Ovary (tissue), 9 donors: ENCODE data around the gene DLX3. TPM values are rescaled to one million over a fixed set of nuclear protein-coding genes. Genes with fewer than 3 reads are reported as not detected.
A peak's percentile ranks its signal among the peaks of the same experiment; 100 is the strongest.

Source experiments
- DNase-seq, 5 donors: peaks; one replicate each; pipeline ENCODE4 v3.0.0-alpha.2; 2019 to 2020
- H3K27ac ChIP-seq, 2 donors: fragments of 200-600 bp; one replicate each; pipeline versions ENCODE4 v1.5.1 to v1.8.0; 2019 to 2022
- H3K27me3 ChIP-seq: fragments of 200-600 bp; one replicate; pipeline ENCODE4 v1.8.0; 2022
- H3K36me3 ChIP-seq: fragments of 200-600 bp; sonication (generic); one replicate; pipeline ENCODE4 v1.5.1; 2019
- H3K4me1 ChIP-seq: one replicate; pipeline ENCODE4 v1.8.1; 2013; ENCODE audit warnings: mild to moderate bottlenecking, moderate library complexity; ENCODE audit not compliant: insufficient read depth
- H3K4me3 ChIP-seq: fragments of 200-600 bp; sonication (generic); one replicate; pipeline ENCODE4 v1.5.1; 2017
- H3K9me3 ChIP-seq, 2 donors: fragments of 200-600 bp in 1 of 2; sonication (generic) in 1 of 2; one replicate each; pipeline versions ENCODE4 v1.5.1 to v1.8.1; 2013 to 2019; ENCODE audit warnings: mild to moderate bottlenecking in 1 of 2, moderate library complexity in 1 of 2
- EP300 ChIP-seq: sonication (generic); formaldehyde crosslinking; IDR thresholded peaks from one replicate; pipeline ENCODE4 v1.6.1; 2017; ENCODE audit warnings: antibody characterized with exemption
- POLR2A ChIP-seq: fragments of 450-650 bp; IDR thresholded peaks from one replicate; pipeline ENCODE4 v1.6.1; 2017; ENCODE audit warnings: antibody characterized with exemption, mild to moderate bottlenecking, moderate library complexity
- WGBS, 3 donors: extraction: QIAGEN DNeasy Blood & Tissue Kit in 1 of 3; methylation state at CpG; one replicate each; pipeline versions ENCODE4 v1.1.5 to v1.1.7; 2013 to 2017; 5-methylcytosine and 5-hydroxymethylcytosine counted together
- intact Hi-C, 4 donors: fragments of 100-400 bp; cut with DNase I; formaldehyde crosslinking; loops; one replicate each; pipeline versions ENCODE4 v1.11.0 to v1.15.1; 2022 to 2023
- polyA plus RNA-seq, 2 donors: library from polyadenylated mRNA; stranded (reverse); fragments of 200-250 nt in 1 of 2; fragments of 350-450 nt in 1 of 2; fragmentation: Illumina TruSeq in 1 of 2; extraction: RNeasy Lipid Tissue Mini Kit (QIAGEN cat#74804) in 1 of 2; gene quantifications; one replicate each; pipeline ENCODE4 v1.2.3, GENCODE V29; 2013 to 2014
- total RNA-seq, 7 donors: library from RNA; depleted of rRNA in 2 of 7; stranded (reverse); fragments of >200 nt in 2 of 7; fragmentation: NEBNext Ultra II Directional in 3 of 7; extraction: Animal tissue kit (Norgen Biotek cat#: 25700) in 3 of 7; gene quantifications; one replicate each; pipeline versions ENCODE4 v1.1.0 to v1.2.4, GENCODE V29; 2016 to 2023
- TF ChIP-seq, protein P1 (sequence below), 3 donors: fragments of 450-650 bp in 2 of 3; fragments of 200-600 bp in 1 of 3; IDR thresholded peaks; one replicate each; pipeline versions ENCODE4 v1.5.1 to v1.8.0; 2016 to 2022; ENCODE audit warnings: antibody characterized with exemption in 3 of 3, mild to moderate bottlenecking in 1 of 3
- donor health status: DM: no; HTN: no; CAD: no; lungs with moderate emphysema.
- donor health status: DM: no; HTN: no; CAD: no.
- donor health status: Bipolar disorder and iron deficiency.
- donor health status: DM: yes; HTN: yes; CAD: no.
- donor health status: DM: no; HTN: no; CAD: no.
- donor health status: DM: yes; HTN: yes; CAD: no.

DLX3 gene
- total and polyA plus RNA-seq, 9 donors = 0.10 to 1.3 (median 0.28) TPM; not detected in 1

DNA sequence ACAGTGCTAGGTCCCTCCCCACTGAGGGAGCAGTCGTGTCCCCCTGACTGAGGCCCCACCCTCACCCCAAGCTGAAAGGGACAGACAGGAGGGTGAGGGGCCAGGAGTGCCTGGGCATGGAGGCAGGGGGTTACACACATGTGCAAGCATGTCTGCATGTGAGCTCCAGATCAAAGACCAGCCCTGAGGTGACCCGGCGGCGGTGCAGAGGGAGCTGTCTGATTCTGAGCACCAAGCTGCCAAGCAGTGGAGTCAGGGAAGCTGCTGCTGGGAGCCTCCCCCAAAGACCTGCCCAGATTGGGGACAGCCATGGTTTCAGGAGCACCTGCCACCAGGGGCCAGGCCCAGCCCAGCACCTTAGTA, 5.5 kb downstream of the DLX3 start:
- H3K36me3 ChIP-seq = no peaks in the 10 kb centered on the region
- H3K4me1 ChIP-seq = peaks cover 6% of the 10 kb centered on the region
- H3K9me3 ChIP-seq = no peaks in the 10 kb centered on the region
- intact Hi-C loops = loop anchor here in 1 of 4 donors (10.0 kb wide), 1 partner anchor 285 kb away; the partner anchor contains the start of gene SLC35B1
- 60 to 71% (median 63%) methylated on average over 4 of the region's 4 CpGs for WGBS, 3 donors
- H3K4me3 ChIP-seq = no peak overlapping the region
- DNase-seq = peak in 1 of 5 donors; percentile 30
- H3K27ac ChIP-seq = no peak overlapping the region
- TF ChIP-seq, protein P1, sequence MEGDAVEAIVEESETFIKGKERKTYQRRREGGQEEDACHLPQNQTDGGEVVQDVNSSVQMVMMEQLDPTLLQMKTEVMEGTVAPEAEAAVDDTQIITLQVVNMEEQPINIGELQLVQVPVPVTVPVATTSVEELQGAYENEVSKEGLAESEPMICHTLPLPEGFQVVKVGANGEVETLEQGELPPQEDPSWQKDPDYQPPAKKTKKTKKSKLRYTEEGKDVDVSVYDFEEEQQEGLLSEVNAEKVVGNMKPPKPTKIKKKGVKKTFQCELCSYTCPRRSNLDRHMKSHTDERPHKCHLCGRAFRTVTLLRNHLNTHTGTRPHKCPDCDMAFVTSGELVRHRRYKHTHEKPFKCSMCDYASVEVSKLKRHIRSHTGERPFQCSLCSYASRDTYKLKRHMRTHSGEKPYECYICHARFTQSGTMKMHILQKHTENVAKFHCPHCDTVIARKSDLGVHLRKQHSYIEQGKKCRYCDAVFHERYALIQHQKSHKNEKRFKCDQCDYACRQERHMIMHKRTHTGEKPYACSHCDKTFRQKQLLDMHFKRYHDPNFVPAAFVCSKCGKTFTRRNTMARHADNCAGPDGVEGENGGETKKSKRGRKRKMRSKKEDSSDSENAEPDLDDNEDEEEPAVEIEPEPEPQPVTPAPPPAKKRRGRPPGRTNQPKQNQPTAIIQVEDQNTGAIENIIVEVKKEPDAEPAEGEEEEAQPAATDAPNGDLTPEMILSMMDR (IDR thresholded peaks at IDR 0.05) = no peak
- TF ChIP-seq EP300 (no peak), POLR2A (no peak)
- H3K27me3 ChIP-seq = peaks cover 1% of the 10 kb centered on the region

DNA sequence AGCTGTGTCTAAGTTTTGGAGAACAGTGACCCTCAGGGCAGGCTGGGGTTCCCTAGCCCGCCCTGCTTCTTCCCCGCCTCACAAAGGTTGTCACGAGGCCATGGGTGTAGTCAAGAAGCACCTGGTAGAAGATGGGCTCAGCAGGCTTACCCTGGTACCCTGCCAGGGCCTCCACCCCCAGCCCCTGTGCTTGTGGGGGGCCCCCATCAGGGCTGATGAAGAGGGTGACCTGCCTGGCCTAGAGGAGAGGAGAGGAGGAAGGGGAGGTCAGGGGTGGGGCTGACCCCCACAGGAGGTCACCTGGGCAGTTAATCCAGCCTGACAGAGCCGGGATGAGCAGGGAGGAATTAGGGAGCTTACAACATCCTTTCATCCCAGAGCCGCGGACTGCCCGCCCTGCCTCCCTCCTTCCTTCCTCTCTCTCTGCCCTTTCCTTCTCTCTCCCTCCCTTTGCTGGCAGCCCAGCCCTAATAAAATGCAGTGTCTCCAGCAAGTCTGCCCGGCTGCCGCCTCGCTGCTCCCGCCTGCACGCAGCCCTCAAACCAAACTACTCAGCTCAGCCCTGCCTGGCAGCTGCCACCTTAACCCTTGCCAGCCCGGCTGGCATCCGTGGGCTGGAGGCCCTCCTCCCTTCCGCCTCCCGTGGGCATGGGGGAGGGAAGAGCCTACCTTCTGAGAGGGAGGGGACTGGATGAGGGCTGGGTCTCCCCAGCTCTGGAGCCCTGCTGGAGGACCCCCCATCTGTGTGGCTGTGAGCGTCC, 7.2 kb downstream of the DLX3 start:
- Histone ChIP-seq H3K27me3 (no peaks in the 10 kb centered on the region), H3K9me3 (no peaks in the 10 kb centered on the region), H3K36me3 (no peaks in the 10 kb centered on the region), H3K4me3 (no peak overlapping the region), H3K4me1 (peaks cover 3% of the 10 kb centered on the region), H3K27ac (no peak overlapping the region)
- WGBS, 3 donors = 8 to 13% (median 12%) methylated on average over 16 to 17 of the region's 17 CpGs
- DNase-seq = peak in 2 of 5 donors; percentile 12 to 42
- TF ChIP-seq, protein P1 (IDR thresholded peaks at IDR 0.05) = no peak
- TF ChIP-seq EP300 (no peak), POLR2A (no peak)
- intact Hi-C loops = loop anchor here in 1 of 4 donors (10.0 kb wide), 1 partner anchor 283 kb away; the partner anchor contains the start of gene SLC35B1

DNA sequence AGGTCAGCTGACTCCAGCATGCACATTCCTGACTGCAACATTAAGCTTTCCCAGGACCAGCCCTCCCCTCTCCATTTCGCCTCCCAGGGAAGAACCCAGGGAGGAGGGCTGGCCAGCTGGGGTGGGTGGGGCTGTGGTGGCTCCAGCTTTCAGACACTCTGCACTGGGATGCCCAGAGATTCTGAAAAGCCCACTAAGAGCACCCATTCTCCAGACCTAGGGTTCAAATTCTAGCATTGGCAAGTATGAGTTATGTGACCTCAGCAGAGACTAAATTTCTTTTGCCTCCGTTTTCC, 7.8 kb downstream of the DLX3 start:
- TF ChIP-seq EP300 = no peak
- no peak for TF ChIP-seq POLR2A
- TF ChIP-seq, protein P1 (IDR thresholded peaks at IDR 0.05) = no peak
- no peak overlapping the region for H3K4me3 ChIP-seq
- no peaks in the 10 kb centered on the region for H3K36me3 ChIP-seq
- intact Hi-C loops = loop anchor here in 1 of 4 donors (10.0 kb wide), 1 partner anchor 282 kb away; the partner anchor contains the start of gene SLC35B1
- no peaks in the 10 kb centered on the region for H3K27me3 ChIP-seq
- peak in 2 of 5 donors; percentile 1 to 5 for DNase-seq
- peaks cover 3% of the 10 kb centered on the region for H3K4me1 ChIP-seq
- WGBS, 3 donors = 12 to 35% (median 13%) methylated on average over 2 of the region's 2 CpGs
- H3K27ac ChIP-seq = no peak overlapping the region
- no peaks in the 10 kb centered on the region for H3K9me3 ChIP-seq

DNA sequence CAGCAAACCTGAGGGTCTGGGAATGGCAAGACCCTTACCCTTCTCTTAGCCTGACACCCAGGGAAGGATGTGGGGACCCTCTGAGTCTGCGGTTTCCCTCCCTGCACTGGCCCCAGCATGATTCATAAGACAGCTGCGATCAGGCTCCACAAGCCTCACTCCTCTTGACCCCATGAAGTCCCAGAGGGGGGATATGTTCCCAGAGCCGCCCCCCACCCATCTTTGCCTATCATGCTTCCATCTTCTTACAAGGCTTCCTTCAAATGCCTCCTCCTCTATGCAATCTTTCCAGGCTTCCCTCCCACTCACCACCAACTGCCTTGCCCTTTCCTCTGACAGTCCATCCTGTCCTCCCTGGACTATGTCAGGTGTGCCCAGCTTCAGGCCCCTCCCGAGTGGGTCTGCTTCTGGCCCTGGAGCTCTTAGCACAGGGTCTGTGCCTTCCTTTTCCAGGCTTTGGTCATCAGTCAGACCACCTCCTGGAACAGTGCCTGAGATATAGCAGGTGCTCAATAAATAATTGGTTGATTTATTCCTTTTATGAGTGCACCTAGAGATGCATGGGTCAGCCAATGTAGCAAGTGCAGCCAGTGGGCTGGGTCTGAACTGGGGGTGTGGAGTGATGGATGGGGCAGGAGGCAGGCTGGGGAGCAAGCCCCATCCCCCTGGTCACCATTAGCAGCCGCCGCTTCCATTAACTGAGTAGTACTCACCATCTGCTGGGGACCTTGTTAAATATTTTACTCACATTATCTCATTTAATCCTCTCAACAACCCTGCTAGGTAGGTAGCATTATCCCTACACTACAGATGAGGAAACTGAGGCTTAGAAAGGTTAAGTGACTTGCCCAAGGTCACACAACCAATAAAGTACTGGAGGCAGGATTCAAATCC, 8.4 kb downstream of the DLX3 start:
- Histone ChIP-seq H3K27me3 (no peaks in the 10 kb centered on the region), H3K9me3 (no peaks in the 10 kb centered on the region)
- peak in 1 of 5 donors; percentile 13 for DNase-seq

More for the DNA sequence above, 8.4 kb downstream of the DLX3 start:
- peaks cover 3% of the 10 kb centered on the region for H3K4me1 ChIP-seq
- TF ChIP-seq, protein P1 (IDR thresholded peaks at IDR 0.05) = no peak
- TF ChIP-seq EP300 = no peak
- TF ChIP-seq POLR2A = no peak
- WGBS, 3 donors = 36 to 40% (median 39%) methylated on average over 6 of the region's 6 CpGs
- intact Hi-C loops = loop anchor here in 1 of 4 donors (10.0 kb wide), 1 partner anchor 282 kb away; the partner anchor contains the start of gene SLC35B1
- H3K4me3 ChIP-seq = no peak overlapping the region
- H3K36me3 ChIP-seq = no peaks in the 10 kb centered on the region
- no peak overlapping the region for H3K27ac ChIP-seq
